Stomach smooth muscle (tissue), 2 donors: Measurements from ENCODE around the gene ST14.
"Not testable (repeated sequence)": the region's sequence is repeated elsewhere in the genome, so short reads cannot be mapped to it uniquely, and the experiment has no call there.

Experiments
- H3K27ac ChIP-seq: one replicate; pipeline ENCODE4 v1.7.0; 2013; ENCODE audit warnings: mild to moderate bottlenecking, low read length, inconsistent platforms
- H3K27me3 ChIP-seq, 2 donors: one replicate each; pipeline ENCODE4 v1.7.0; 2013; ENCODE audit warnings: low read length in 2 of 2; ENCODE audit not compliant: insufficient read depth in 2 of 2, control insufficient read depth in 1 of 2
- H3K36me3 ChIP-seq, 2 donors: one replicate each; pipeline ENCODE4 v1.7.0; 2013; ENCODE audit warnings: low read length in 2 of 2; ENCODE audit not compliant: control insufficient read depth in 2 of 2, insufficient read depth in 2 of 2
- H3K4me1 ChIP-seq: one replicate; pipeline ENCODE4 v1.7.0; 2013; ENCODE audit warnings: low read length; ENCODE audit not compliant: control insufficient read depth, insufficient read depth
- H3K4me3 ChIP-seq, 2 donors: one replicate each; pipeline ENCODE4 v1.7.0; 2013; ENCODE audit warnings: low read length in 2 of 2
- H3K9ac ChIP-seq, 2 donors: one replicate each; pipeline ENCODE4 v1.7.0; 2013; ENCODE audit warnings: low read length in 2 of 2, mild to moderate bottlenecking in 1 of 2
- H3K9me3 ChIP-seq, 2 donors: one replicate each; pipeline ENCODE4 v1.7.0; 2013; ENCODE audit warnings: low read length in 2 of 2; ENCODE audit not compliant: control insufficient read depth in 2 of 2
- donor health status: healthy.
- donor health status: Pancreatic carcinoma.

The ST14 gene

DNA sequence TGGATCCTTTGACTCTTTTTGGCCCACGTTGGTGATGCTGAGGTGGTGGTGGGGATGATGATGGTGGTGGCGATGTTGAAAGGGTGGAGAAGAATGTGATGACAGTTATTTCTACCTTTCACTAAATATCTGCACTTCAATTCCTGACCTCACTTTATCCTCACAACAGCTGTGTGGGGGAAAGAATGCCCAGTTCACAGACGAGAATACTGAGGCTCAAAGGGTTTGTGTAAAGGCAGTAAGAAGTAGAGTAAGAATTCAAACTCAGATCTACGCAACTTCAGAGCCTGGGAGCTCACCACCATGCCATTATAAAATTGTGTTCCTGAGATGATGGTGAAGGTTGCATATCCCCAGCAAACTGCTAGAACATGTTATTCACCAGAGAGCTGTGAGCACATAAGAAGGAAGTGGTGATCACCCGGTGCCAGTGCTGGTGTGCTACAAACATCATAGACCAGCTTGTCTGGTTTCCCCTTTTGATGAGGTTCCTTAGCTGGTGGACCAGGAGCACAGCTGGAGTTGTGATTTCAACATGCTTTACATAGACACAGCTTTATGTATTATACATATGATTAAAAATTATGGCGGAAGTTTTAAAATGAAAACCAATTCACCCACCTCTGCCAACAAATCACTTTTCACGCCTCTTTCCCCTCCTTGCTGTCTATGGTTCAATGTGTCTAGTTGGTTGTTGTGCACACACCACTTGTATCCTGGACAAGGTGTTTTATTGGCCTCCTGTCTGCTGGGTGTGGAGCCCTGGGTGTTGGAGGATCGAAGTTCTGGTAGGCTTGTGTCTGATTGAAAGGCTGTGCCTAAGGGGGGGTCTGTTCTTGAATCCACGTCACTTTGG is 6.2 kb downstream of the ST14 start:
- Histone ChIP-seq H3K36me3 (no peaks in the 10 kb centered on the region), H3K27ac (no peak overlapping the region), H3K9me3 (no peaks in the 10 kb centered on the region), H3K4me1 (no peaks in the 10 kb centered on the region), H3K4me3 (no peak overlapping the region), H3K9ac (no peak overlapping the region), H3K27me3 (peaks cover 16 to 39% of the 10 kb centered on the region in 2 donors)

DNA sequence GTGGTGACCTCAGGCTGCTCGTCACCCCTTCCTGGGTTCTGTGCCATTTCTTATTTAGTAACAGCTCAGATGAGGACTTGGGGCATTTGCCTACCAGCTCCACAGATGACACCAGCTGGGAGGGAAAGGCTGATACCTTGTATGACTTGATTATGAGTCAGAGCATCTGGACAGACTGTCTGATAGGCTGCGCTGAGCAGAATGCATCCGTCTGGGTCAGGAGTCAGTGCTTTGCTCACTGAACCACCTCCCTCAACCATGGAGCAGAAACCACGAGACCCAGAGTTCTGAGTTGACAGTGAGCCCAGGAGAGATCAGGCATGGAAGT is 6.8 kb downstream of the ST14 start:
- Histone ChIP-seq H3K36me3 (no peaks in the 10 kb centered on the region), H3K27ac (no peak overlapping the region), H3K4me3 (no peak overlapping the region), H3K9ac (no peak overlapping the region), H3K4me1 (no peaks in the 10 kb centered on the region), H3K27me3 (peaks cover 10 to 34% of the 10 kb centered on the region in 2 donors), H3K9me3 (no peaks in the 10 kb centered on the region)

DNA sequence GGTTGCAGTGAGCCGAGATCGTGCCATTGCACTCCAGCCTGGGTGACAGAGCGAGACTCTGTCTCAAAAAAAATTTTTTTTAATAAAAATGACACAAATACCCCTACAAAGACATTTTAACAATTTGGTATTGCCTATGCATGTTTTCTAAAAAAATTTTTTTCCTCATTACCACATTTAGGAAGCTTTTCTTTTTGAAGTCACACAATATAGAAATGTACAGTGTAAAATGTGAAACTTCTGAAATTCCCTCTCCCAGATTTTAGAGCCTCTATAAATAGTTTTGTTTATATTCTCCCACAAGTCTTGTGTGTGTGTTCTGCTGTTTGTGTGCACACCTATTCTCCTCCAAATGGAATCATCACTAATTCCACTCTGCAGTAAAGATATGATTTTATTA is 7.6 kb downstream of the ST14 start:
- Histone ChIP-seq H3K9me3 (no peaks in the 10 kb centered on the region), H3K27me3 (peaks cover 4 to 28% of the 10 kb centered on the region in 2 donors), H3K4me1 (no peaks in the 10 kb centered on the region), H3K9ac (no peak overlapping the region), H3K4me3 (no peak overlapping the region), H3K27ac (no peak overlapping the region), H3K36me3 (no peaks in the 10 kb centered on the region)

DNA sequence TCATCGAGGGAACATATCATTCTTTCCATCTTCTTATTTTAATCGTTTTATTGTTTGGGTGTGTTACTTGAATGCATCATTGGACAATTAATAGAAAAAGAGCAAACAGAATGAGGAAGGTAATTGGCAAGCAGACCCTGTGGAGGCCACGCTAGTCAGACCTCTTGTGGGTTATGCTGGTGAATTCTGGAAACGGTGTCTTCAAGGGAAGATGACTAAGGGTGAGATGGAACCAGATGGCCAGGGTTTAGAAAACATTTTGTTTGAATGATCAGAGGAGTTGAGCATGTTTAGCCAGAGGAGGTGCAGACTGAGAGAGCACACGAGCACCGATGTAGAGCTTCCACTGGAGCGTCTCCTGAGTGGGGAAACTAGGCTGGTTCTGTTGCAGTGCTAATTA is 8.5 kb downstream of the ST14 start:
- no peaks in the 10 kb centered on the region for H3K9me3 ChIP-seq
- H3K4me3 ChIP-seq: no peak overlapping the region
- H3K9ac ChIP-seq: no peak overlapping the region
- no peaks in the 10 kb centered on the region for H3K4me1 ChIP-seq
- peaks cover 4 to 20% of the 10 kb centered on the region in 2 donors for H3K27me3 ChIP-seq
- no peak overlapping the region for H3K27ac ChIP-seq
- no peaks in the 10 kb centered on the region for H3K36me3 ChIP-seq

DNA sequence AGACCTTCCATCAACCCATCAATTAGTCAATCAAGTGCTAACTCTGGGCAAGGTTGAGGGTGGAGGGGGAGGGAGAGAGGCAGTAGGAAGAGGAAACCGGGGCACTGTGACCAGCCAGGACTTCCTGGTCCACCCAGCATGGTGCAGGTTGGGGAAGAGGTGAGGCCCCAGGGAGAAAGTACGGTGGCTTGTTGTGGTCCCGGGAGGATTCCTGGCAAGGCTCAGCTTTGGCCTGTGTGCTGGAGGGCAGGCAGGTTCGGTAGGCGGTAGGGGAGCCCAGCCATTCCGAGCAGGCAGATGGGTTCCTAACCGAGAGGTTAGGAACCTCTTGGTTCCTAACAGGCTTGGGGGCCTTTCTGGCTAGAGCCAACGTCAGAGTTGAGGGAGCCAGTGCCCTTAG is 10.8 kb downstream of the ST14 start:
- H3K9ac ChIP-seq: no peak overlapping the region
- H3K4me3 ChIP-seq: no peak overlapping the region
- peaks cover 3 to 7% of the 10 kb centered on the region in 2 donors for H3K9me3 ChIP-seq
- no peak overlapping the region for H3K27ac ChIP-seq
- no peaks in the 10 kb centered on the region for H3K4me1 ChIP-seq
- H3K36me3 ChIP-seq: no peaks in the 10 kb centered on the region
- H3K27me3 ChIP-seq: peaks cover 4 to 12% of the 10 kb centered on the region in 2 donors

DNA sequence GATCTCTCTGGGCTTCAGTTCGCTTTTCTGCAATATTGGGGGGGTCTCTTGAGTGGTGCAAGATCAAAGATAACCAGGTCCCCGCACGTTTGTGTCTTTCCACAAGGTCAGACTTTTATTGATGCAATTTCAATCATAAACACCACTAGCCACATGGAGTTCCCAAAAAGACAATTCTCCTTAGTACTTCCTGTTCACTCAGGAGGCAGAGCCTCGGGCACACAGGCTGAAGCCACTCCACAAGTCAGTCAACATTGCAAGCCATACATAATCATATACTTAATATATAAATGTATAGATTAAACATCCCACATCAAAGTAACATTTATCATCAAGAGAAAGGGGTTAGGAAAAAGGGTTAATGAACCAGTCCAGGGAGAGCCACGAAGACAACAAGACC is 12.0 kb downstream of the ST14 start:
- no peak overlapping the region for H3K27ac ChIP-seq
- peaks cover 0 to 10% of the 10 kb centered on the region in 2 donors for H3K27me3 ChIP-seq
- H3K4me1 ChIP-seq: no peaks in the 10 kb centered on the region
- no peak overlapping the region for H3K4me3 ChIP-seq
- H3K36me3 ChIP-seq: no peaks in the 10 kb centered on the region
- H3K9me3 ChIP-seq: peaks cover 3 to 7% of the 10 kb centered on the region in 2 donors
- no peak overlapping the region for H3K9ac ChIP-seq

DNA sequence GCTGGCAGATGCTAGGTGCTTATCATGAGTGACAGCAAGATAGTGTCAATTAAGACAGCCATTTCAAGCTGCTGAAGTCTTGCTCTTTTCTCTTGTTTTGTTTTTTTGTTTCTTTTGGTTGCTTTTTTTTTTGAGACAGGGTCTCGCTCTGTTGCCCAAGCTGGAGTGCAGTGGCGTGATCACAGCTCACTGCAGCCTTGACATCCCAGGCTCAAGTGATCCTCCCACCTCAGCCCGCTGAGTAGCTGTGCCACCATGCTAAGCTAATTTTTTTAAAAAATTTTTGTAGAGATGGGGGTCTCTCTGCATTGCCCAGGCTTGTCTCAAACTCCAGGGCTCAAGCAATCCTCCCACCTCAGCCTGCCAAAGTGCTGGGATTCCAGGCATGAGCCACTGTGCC is 12.4 kb downstream of the ST14 start:
- not testable (repeated sequence) for H3K27ac ChIP-seq, H3K36me3 ChIP-seq, H3K9me3 ChIP-seq, H3K4me3 ChIP-seq, H3K4me1 ChIP-seq, H3K9ac ChIP-seq
- peaks cover 0 to 10% of the 10 kb centered on the region in 2 donors for H3K27me3 ChIP-seq

DNA sequence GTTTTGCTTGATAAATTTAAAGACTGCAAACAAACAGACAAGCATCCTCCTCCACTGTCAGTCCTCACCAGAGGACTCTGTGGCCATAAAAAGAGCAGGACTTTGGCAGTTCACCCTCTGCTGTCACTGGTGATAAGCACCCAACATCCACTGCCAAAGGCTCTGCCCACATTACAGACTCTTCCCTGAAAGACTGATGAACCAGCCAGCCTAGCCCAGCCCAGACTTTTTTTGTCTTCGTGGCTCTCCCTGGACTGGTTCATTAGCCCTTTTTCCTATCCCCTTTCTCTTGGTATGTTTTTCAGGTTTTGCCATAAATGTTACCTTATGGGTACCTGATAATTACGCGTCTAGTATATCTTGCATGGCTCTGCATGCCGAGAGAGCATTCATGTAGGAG is 15.1 kb downstream of the ST14 start:
- Histone ChIP-seq H3K9me3 (peaks cover 3 to 7% of the 10 kb centered on the region in 2 donors), H3K27ac (no peak overlapping the region), H3K27me3 (peaks cover 0 to 4% of the 10 kb centered on the region in 2 donors), H3K36me3 (no peaks in the 10 kb centered on the region), H3K4me1 (no peaks in the 10 kb centered on the region), H3K4me3 (no peak overlapping the region), H3K9ac (no peak overlapping the region)

DNA sequence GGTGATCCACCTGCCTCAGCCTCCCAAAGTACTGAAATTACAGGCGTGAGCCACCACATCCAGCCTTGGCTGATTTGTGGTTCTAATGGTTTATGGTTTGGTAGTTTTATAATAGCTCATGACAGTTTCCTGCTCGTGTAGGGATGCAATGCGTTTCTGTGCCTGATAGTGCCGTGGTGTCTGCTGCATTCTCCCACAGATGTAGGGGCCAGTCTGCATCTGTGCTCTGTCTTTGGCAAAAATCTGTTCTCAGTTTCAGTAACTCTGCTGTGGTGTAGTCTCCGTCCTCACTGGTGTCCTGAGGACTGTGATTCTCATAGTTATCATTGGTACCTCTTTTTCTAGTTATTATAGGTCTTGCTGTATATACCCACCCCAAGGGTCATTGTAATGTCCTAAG is 16.3 kb downstream of the ST14 start:
- no peak overlapping the region for H3K27ac ChIP-seq
- peaks cover 0 to 2% of the 10 kb centered on the region in 2 donors for H3K27me3 ChIP-seq
- H3K4me1 ChIP-seq: no peaks in the 10 kb centered on the region
- no peak overlapping the region for H3K9ac ChIP-seq
- no peaks in the 10 kb centered on the region for H3K36me3 ChIP-seq
- H3K4me3 ChIP-seq: no peak overlapping the region
- peaks cover 3 to 7% of the 10 kb centered on the region in 2 donors for H3K9me3 ChIP-seq

DNA sequence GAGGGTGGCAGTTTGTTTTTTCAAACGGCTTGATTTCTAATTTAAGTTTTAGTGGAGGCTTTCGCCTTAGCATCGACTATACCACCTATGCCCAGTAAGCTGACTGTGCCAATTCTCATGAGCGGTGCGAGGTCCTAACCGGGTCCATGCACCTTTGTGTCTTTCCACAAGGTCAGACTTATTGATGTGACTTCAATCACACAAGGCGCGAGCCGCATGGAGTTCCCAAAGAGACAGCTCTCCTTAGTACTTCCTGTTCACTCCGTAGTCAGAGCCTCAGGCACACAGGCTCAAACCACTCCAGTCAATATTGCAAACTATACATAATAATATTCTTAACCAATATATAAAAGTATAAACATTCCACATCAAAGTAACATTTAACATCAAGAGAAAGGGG is 18.2 kb downstream of the ST14 start:
- H3K27me3 ChIP-seq: peaks cover 0 to 5% of the 10 kb centered on the region in 2 donors
- no peak overlapping the region for H3K9ac ChIP-seq
- H3K4me3 ChIP-seq: no peak overlapping the region
- H3K36me3 ChIP-seq: no peaks in the 10 kb centered on the region
- no peaks in the 10 kb centered on the region for H3K4me1 ChIP-seq
- no peak overlapping the region for H3K27ac ChIP-seq
- peaks cover 3 to 7% of the 10 kb centered on the region in 2 donors for H3K9me3 ChIP-seq
